NCI-H128 (cell line): ENCODE measurements around the gene PHF3.
"Not testable (repeated sequence)": the region's sequence is repeated elsewhere in the genome, so short reads cannot be mapped to it uniquely, and the experiment has no call there.

Source experiments
- DNase-seq: peaks from one replicate; lab custom pipeline; 2025; ENCODE audit not compliant: unreplicated experiment; lab: John Stamatoyannopoulos, UW

The PHF3 gene

GRCh38 chr6:63706630-63707029 lies 71.0 kb downstream of the PHF3 start:
- no peak for DNase-seq

GRCh38 chr6:63708631-63709030 lies 73.0 kb downstream of the PHF3 start:
- no peak for DNase-seq

- DNase-seq, result no peak
These were observed 73.5 kb downstream of the PHF3 start for GRCh38 chr6:63709148-63709547.

DNA sequence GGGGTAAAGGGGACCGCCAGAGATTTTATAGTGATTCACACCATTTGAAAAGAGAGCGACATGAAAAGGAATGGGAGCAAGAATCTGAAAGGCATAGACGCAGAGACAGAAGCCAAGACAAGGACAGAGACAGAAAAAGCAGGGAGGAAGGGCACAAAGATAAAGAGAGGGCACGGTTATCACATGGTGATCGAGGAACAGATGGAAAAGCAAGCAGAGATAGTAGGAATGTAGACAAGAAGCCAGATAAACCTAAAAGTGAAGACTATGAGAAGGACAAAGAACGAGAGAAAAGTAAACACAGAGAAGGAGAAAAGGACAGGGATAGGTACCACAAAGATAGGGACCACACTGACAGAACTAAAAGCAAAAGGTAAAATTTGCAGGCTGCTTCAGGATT lies 77.7 kb downstream of the PHF3 start:
- no peak for DNase-seq

DNA sequence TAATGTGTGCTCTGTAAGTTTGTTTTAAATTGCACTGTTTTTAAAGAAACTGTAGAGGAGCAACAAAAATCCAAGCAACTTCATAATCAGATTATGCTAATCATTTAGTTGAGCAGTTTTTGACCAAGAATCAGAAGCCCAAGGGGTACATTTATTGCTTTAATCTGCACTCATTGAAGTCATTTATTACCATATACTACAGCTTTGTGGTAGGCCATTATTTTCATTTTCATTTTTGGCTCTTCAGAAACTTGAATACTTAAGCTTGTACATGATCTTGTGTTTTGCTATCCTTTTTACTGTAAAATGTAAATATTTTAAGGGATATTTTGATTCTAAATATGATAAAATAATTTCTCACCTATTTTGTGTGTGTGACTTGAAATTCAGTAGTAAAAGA lies 78.5 kb downstream of the PHF3 start:
- DNase-seq, result no peak

- no peak for DNase-seq
These were observed 80.6 kb downstream of the PHF3 start for GRCh38 chr6:63716169-63716568.

DNA sequence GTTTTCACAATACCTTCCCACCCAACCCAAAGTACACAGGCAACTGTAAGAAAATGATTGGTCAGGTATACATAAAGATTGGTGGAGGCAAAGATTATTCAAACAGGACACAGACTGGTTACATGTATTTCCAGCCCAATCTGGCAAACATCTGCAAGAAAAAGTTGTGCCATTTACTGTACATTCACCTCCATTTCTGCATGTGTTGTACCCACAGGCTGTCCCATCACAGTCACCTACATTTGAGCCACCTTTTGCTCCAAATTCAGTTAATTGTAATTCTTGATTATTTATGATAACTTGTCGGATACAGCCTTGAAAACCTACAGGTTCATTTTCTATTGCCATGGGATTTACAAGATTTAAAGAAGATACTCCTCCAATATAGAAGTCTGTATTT lies 85.6 kb downstream of the PHF3 start:
- DNase-seq, result no peak

- no peak for DNase-seq
These were observed 89.1 kb downstream of the PHF3 start for GRCh38 chr6:63724721-63725120.

DNA sequence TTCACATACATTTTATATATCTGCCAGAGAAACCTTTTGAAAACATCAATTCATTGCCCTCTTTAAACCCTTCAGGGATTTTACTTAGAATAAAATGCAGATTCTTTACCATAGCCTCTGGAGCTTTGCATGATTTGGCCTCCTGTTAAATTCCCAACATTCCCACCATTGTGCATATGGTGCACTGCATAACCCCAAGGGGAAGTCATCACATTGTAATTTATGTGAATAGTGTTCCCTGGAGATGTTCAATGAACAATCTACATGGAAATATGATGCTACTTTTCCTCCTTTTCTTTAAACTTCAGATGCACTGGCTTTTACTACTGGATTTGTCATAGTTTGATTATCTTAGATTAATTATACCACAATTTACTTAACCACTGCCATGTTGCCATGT lies 94.7 kb downstream of the PHF3 start:
- DNase-seq, result no peak

- no peak for DNase-seq
These were observed 96.3 kb downstream of the PHF3 start for GRCh38 chr6:63731930-63732329.

DNA sequence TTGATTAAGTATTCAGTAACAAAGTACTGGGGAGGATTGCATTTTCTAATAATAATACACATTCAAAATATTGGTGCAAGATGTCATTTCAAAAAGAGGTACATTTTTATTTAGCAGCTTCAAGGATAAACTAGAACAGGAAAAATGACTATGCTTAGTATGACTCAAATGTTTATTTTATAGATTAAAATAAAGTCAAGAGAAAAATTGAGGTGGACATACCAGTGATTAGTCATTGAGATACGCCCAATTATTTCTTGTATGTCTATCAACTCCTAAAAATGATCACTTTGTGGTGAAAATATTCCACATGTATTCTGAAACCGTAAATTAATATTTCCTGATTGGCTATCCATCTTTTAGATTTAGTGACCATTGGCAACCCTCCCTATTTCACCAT lies 96.7 kb downstream of the PHF3 start:
- DNase-seq, result no peak

- DNase-seq, result no peak
These were observed 99.3 kb downstream of the PHF3 start for GRCh38 chr6:63734923-63735322.

DNA sequence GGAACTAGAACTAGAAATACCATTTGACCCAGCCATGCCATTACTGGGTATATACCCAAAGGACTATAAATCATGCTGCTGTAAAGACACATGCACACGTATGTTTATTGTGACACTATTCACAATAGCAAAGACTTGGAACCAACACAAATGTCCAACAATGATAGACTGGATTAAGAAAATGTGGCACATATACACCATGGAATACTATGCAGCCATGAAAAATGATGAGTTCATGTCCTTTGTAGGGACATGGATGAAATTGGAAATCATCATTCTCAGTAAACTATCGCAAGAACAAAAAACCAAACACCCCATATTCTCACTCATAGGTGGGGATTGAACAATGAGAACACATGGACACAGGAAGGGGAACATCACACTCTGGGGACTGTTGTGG lies 102.6 kb downstream of the PHF3 start:
- DNase-seq, result not testable (repeated sequence)

GRCh38 chr6:63739094-63739687 lies 103.6 kb downstream of the PHF3 start:
- DNase-seq, result no peak

- no peak for DNase-seq
These were observed 105.1 kb downstream of the PHF3 start for GRCh38 chr6:63740709-63741108.

DNA sequence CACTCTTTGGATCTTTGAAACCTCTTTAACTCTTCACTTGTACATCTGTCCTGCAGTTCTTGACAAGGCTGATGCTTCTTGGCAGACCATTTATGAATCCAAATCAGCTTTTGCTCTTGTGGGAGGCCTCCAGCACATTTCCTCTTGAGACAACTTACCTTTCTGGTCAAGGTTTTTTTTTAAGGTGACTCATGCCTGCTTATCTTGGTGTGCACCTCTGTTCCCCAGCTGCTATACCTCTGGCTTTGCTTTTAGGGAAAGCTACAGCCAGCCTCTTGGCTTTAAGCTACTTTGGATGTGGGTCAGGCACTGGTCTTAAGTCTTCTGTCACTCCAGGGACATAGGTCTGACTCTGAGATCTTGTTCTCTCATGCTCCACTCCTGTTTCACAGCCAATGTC lies 106.5 kb downstream of the PHF3 start:
- DNase-seq, result no peak

- DNase-seq, result no peak
These were observed 108.1 kb downstream of the PHF3 start for GRCh38 chr6:63743691-63744090.

DNA sequence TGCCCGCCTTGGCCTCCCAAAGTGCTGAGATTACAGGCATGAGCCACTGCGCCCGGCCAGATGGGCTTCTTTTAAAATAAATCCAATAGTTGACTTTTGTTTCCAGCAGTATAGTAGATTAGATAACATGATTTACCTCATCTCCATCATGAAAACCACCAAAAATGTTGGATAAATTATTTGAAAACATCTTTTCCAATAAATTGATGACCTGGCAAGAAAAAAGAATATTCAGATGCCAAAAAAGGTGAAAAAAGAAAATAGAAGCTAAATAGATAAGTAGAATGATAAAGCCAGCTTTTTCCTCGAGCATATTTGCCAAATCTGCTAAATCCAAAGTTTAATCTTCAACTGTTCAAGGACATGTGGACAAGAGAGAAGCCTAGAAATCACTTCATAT lies 109.2 kb downstream of the PHF3 start:
- no peak for DNase-seq

DNA sequence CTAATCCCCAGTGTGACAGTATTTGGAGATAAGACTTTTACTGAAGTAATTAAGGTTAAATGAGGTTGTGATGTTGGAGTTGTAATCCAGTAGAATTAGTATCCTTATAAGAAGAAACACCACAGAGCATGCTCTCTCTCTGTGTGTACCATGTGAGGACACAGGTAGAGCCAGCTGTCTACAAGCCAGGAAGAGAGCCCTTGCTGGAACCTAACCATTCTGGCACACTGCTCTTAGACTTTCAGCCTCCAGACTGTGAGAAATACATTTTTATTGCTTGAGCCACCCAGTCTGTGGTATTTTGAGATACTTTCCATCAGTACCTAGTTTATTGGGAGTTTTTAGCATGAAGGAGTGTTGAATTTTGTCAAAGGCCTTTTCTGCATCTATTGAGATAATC lies 110.2 kb downstream of the PHF3 start:
- DNase-seq, result no peak

- DNase-seq, result no peak
These were observed 114.8 kb downstream of the PHF3 start for GRCh38 chr6:63750400-63750799.

GRCh38 chr6:63757275-63757674 lies 121.7 kb downstream of the PHF3 start:
- DNase-seq, result not testable (repeated sequence)

- no peak for DNase-seq
These were observed 122.2 kb downstream of the PHF3 start for GRCh38 chr6:63757826-63758225.

- no peak for DNase-seq
These were observed 124.1 kb downstream of the PHF3 start for GRCh38 chr6:63759605-63760105.
